GM12878 (cell line): ENCODE results near the gene PAK6. TPM values are rescaled to one million over a fixed set of nuclear protein-coding genes. Genes with fewer than 3 reads are reported as not detected.

Experiments used
- ATAC-seq: fragments of 200-7000 bp; cut with Tn5 transposase; 3 replicates; pipeline ENCODE4 v1.9.1; 2020; ENCODE audit warnings: mild to moderate bottlenecking, moderate library complexity
- BruUV-seq: library from RNA; stranded (reverse); fragments of 400-500 nt; replicated peaks from 2 replicates; lab custom pipeline; 2021; lab: Mats Ljungman, UMichigan
- CTCF ChIA-PET: fragments of 300-600 bp; sonication (Branson Sonifier 250); formaldehyde crosslinking; extraction: SDS; loops from one replicate; lab custom pipeline; 2021; ENCODE audit warnings: inconsistent platforms; lab: Yijun Ruan, JAX
- POLR2A ChIA-PET: fragments of 350-600 bp; formaldehyde crosslinking; extraction: SDS; loops from one replicate; lab custom pipeline; 2021; ENCODE audit warnings: inconsistent platforms; lab: Charles Lee
- RAD21 ChIA-PET: fragments of 300-600 bp; sonication (Branson Sonifier 250); formaldehyde crosslinking; loops from one replicate; lab custom pipeline; 2023; ENCODE audit warnings: antibody characterized with exemption; ENCODE audit not compliant: unreplicated experiment; lab: Charles Lee
- SMC1A ChIA-PET: fragments of 300-600 bp; sonication (Branson Sonifier 250); formaldehyde crosslinking; loops from one replicate; lab custom pipeline; 2023; ENCODE audit not compliant: unreplicated experiment, uncharacterized antibody; lab: Charles Lee
- DNase-seq: peaks from one replicate; pipeline ENCODE4 v3.0.0-alpha.2; 2011; ENCODE audit warnings: low read depth, low spot score
- FAIRE-seq: peaks from 3 replicates; lab custom pipeline; 2011; peaks lifted over from hg19 to GRCh38; lab: Jason Lieb, UNC
- H2AFZ ChIP-seq: 2 replicates; pipeline ENCODE4 v1.6.0; 2011; ENCODE audit warnings: low read depth, low read length, control low read depth; ENCODE audit not compliant: control insufficient read depth
- H3K27ac ChIP-seq: 2 replicates; pipeline ENCODE4 v1.5.1; 2011; ENCODE audit warnings: control low read depth; ENCODE audit not compliant: control insufficient read depth, insufficient read depth
- H3K27me3 ChIP-seq, 2 experiments: replicated peaks in 1 of 2; 2 replicates each; pipeline versions ENCODE4 v1.6.0 to v1.6.1; 2011; ENCODE audit warnings: low read length in 1 of 2; ENCODE audit not compliant: control insufficient read depth in 2 of 2, insufficient read depth in 2 of 2
- H3K36me3 ChIP-seq, 2 experiments: 2 replicates each; pipeline ENCODE4 v1.5.1; 2011; ENCODE audit warnings: low read length in 1 of 2; ENCODE audit not compliant: control insufficient read depth in 2 of 2, insufficient read depth in 2 of 2
- H3K4me1 ChIP-seq: 2 replicates; pipeline ENCODE4 v1.6.1; 2011; ENCODE audit warnings: mild to moderate bottlenecking, low read length, moderate library complexity, mixed read lengths; ENCODE audit not compliant: control insufficient read depth, insufficient read depth
- H3K4me2 ChIP-seq: 2 replicates; pipeline ENCODE4 v1.6.0; 2011; ENCODE audit warnings: control low read depth; ENCODE audit not compliant: control insufficient read depth, insufficient read depth
- H3K4me3 ChIP-seq: fragments of 200-600 bp; sonication (generic); 2 replicates; pipeline ENCODE4 v1.5.1; 2016
- H3K79me2 ChIP-seq: 2 replicates; pipeline ENCODE4 v1.6.0; 2011; ENCODE audit warnings: low read length; ENCODE audit not compliant: control insufficient read depth, insufficient read depth
- H3K9ac ChIP-seq: 2 replicates; pipeline ENCODE4 v1.8.0; 2011; ENCODE audit warnings: low read length, control low read depth, mixed read lengths; ENCODE audit not compliant: control insufficient read depth, insufficient read depth
- H3K9me3 ChIP-seq: replicated peaks from 3 replicates; pipeline ENCODE4 v1.5.1; 2011; ENCODE audit warnings: mild to moderate bottlenecking, low read length; ENCODE audit not compliant: control insufficient read depth, insufficient read depth
- H4K20me1 ChIP-seq: 2 replicates; pipeline ENCODE4 v1.6.0; 2011; ENCODE audit not compliant: control insufficient read depth, insufficient read depth
- ATF3 ChIP-seq: IDR thresholded peaks from 2 replicates; pipeline ENCODE4 v1.6.1; 2011; ENCODE audit warnings: low read depth, mild to moderate bottlenecking, low read length, moderate library complexity, borderline replicate concordance; ENCODE audit errors: extremely low read depth
- BHLHE40 ChIP-seq, 2 experiments: fragments of 450-650 bp in 1 of 2; IDR thresholded peaks; 2 replicates each; pipeline ENCODE4 v1.6.1; 2011 to 2017; ENCODE audit warnings: low read depth in 2 of 2, borderline replicate concordance in 1 of 2, improper control_type of control experiment in 1 of 2, low read length in 1 of 2, mild to moderate bottlenecking in 1 of 2
- CBFB ChIP-seq: IDR thresholded peaks from 2 replicates; pipeline ENCODE4 v1.6.1; 2016; ENCODE audit warnings: antibody characterized with exemption, low read depth
- CHD1 ChIP-seq: IDR thresholded peaks from 2 replicates; pipeline ENCODE4 v1.6.1; 2012; ENCODE audit warnings: low read depth, low read length, improper control_type of control experiment
- EGR1 ChIP-seq, 2 experiments: IDR thresholded peaks; 1 replicate in 1 of 2; 2 replicates in 1 of 2; pipeline ENCODE4 v1.6.1; 2011 to 2012; ENCODE audit warnings: low read depth in 2 of 2, low read length in 2 of 2, borderline replicate concordance in 1 of 2, mild to moderate bottlenecking in 1 of 2, moderate library complexity in 1 of 2
- FOXK2 ChIP-seq: fragments of 450-650 bp; IDR thresholded peaks from 2 replicates; pipeline ENCODE4 v1.6.1; 2017; ENCODE audit warnings: mild to moderate bottlenecking, moderate library complexity
- FOXM1 ChIP-seq: IDR thresholded peaks from 2 replicates; pipeline ENCODE4 v1.6.1; 2012; ENCODE audit warnings: low read depth, mild to moderate bottlenecking, inconsistent platforms, low read length, moderate library complexity
- HDAC2 ChIP-seq: fragments of 200-600 bp; sonication (generic); IDR thresholded peaks from 2 replicates; pipeline ENCODE4 v1.6.1; 2017
- MEF2A ChIP-seq: IDR thresholded peaks from 2 replicates; pipeline ENCODE4 v1.6.1; 2011; ENCODE audit warnings: low read depth, mild to moderate bottlenecking, low read length, moderate library complexity; ENCODE audit not compliant: insufficient read depth
- MLLT1 ChIP-seq: fragments of 450-650 bp; IDR thresholded peaks from 2 replicates; pipeline ENCODE4 v1.6.1; 2016; ENCODE audit warnings: mild to moderate bottlenecking
- MYB ChIP-seq: fragments of 150-350 bp; IDR thresholded peaks from 2 replicates; pipeline ENCODE4 v1.6.1; 2014; ENCODE audit warnings: mild to moderate bottlenecking, low read depth, low read length, borderline replicate concordance
- POLR2A ChIP-seq: IDR thresholded peaks from 2 replicates; pipeline ENCODE4 v1.6.1; 2011; ENCODE audit warnings: low read depth, mild to moderate bottlenecking, low read length
- POU2F2 ChIP-seq: IDR thresholded peaks from 3 replicates; pipeline ENCODE4 v1.6.1; 2011; ENCODE audit warnings: low read depth, mild to moderate bottlenecking, low read length, borderline replicate concordance
- RB1 ChIP-seq: fragments of 450-650 bp; formaldehyde crosslinking; IDR thresholded peaks from 2 replicates; pipeline ENCODE4 v1.6.1; 2017; ENCODE audit warnings: mild to moderate bottlenecking, borderline replicate concordance
- SIX5 ChIP-seq: IDR thresholded peaks from 2 replicates; pipeline ENCODE4 v1.6.1; 2011; ENCODE audit warnings: mild to moderate bottlenecking, low read depth, low read length, moderate library complexity; ENCODE audit not compliant: severe bottlenecking
- SP1 ChIP-seq: IDR thresholded peaks from one replicate; pipeline ENCODE4 v1.6.1; 2011; ENCODE audit warnings: low read depth, low read length
- WGBS: methylation state at CpG from one replicate; pipeline ENCODE4 v1.1.6; 2016; ENCODE audit warnings: low lambda C conversion rate; ENCODE audit not compliant: insufficient replicate concordance, insufficient coverage; ENCODE audit errors: missing lambda C conversion rate; 5-methylcytosine and 5-hydroxymethylcytosine counted together
- in situ Hi-C: fragments of 300-500 bp; cut with MboI; formaldehyde crosslinking; loops from 9 replicates; pipeline ENCODE4 v1.14.3; 2018; ENCODE audit warnings: mixed read lengths
- intact Hi-C: fragments of 100-400 bp; cut with micrococcal nuclease; formaldehyde crosslinking; loops from one replicate; pipeline ENCODE4 v1.14.2; 2022; ENCODE audit not compliant: unreplicated experiment
- polyA plus RNA-seq, 11 experiments: library from polyadenylated mRNA; depleted of rRNA in 4 of 11; unstranded in 6 of 11; stranded (reverse) in 5 of 11; fragments of >200 nt; fragmentation: Nextera tagmentation in 4 of 11; fragmentation: Illumina TruSeq in 1 of 11; extraction: Ambion mirVana in 4 of 11; extraction: Trizol in 1 of 11; gene quantifications; 1 replicate in 1 of 11; 2 replicates in 10 of 11; pipeline versions ENCODE4 v1.2.1 to v1.2.3, GENCODE V29; 2011 to 2016; ENCODE audit warnings: inconsistent platforms in 2 of 11, missing spikeins in 2 of 11, low read depth in 1 of 11
- total RNA-seq, 4 experiments: library from RNA; depleted of rRNA in 3 of 4; stranded (reverse); fragments of >200 nt in 3 of 4; fragmentation: Illumina TruSeq in 1 of 4; extraction: Trizol in 1 of 4; gene quantifications; 2 replicates each; pipeline versions ENCODE4 v1.2.1 to v1.2.3, GENCODE V29; 2013 to 2021

PAK6 gene
- total and polyA plus RNA-seq, 10 of the 15 experiments (the other 5 are each of a cell fraction or from before 2014, with no cell fraction given), result 0.07 to 0.92 (median 0.31) TPM; not detected in 2

GRCh38 chr15:40250771-40251483 lies 12.1 kb downstream of the PAK6 start:
- DNase-seq (no peak), ATAC-seq (no peak), FAIRE-seq (no peak)
- in situ Hi-C loops, result no loop called here
- Histone ChIP-seq H3K4me1 (no peaks in the 10 kb centered on the region), H2AFZ (no peak overlapping the region), H3K9ac (no peak overlapping the region), H3K79me2 (no peaks in the 10 kb centered on the region), H4K20me1 (no peaks in the 10 kb centered on the region), H3K4me3 (no peak overlapping the region), H3K36me3 (no peaks in the 10 kb centered on the region), H3K27me3 (peaks cover 0 to 9% of the 10 kb centered on the region in 2 experiments; a peak in 3 of 4 replicates), H3K27ac (no peak overlapping the region), H3K4me2 (no peak overlapping the region), H3K9me3 (no peaks in the 10 kb centered on the region)
- TF ChIP-seq RB1 (no peak), BHLHE40 (IDR thresholded peaks at IDR 0.05; ENCODE audit: borderline replicate concordance in 1 of 2, low read depth in 2 of 2, low read length in 1 of 2) (no peak), ATF3 (no peak), HDAC2 (no peak), FOXM1 (no peak), MEF2A (no peak), CHD1 (no peak), POLR2A (no peak), FOXK2 (no peak), MYB (no peak), CBFB (no peak), EGR1 (IDR thresholded peaks at IDR 0.05; ENCODE audit: borderline replicate concordance in 1 of 2, low read depth in 2 of 2, low read length in 2 of 2) (no peak), POU2F2 (no peak), MLLT1 (no peak), SP1 (no peak), SIX5 (no peak)
- POLR2A ChIA-PET, result no interaction called here
- SMC1A ChIA-PET, result no interaction called here
- WGBS, result 32% methylated on average over 13 of the region's 13 CpGs
- RAD21 ChIA-PET, result interaction anchor here (0.8 to 1.4 kb wide), 2 partner anchors 24 to 33 kb away, joined by 3 to 4 read pairs; no protein-coding TSS in a partner anchor
- BruUV-seq, result no TSS peak
- intact Hi-C loops, result no loop called here
- CTCF ChIA-PET, result interaction anchor here (0.7 to 2.1 kb wide), 2 partner anchors 33 to 214 kb away, joined by 3 to 10 read pairs; no protein-coding TSS in a partner anchor
